Measurements from ENCODE around the gene ZFTA.

DNA sequence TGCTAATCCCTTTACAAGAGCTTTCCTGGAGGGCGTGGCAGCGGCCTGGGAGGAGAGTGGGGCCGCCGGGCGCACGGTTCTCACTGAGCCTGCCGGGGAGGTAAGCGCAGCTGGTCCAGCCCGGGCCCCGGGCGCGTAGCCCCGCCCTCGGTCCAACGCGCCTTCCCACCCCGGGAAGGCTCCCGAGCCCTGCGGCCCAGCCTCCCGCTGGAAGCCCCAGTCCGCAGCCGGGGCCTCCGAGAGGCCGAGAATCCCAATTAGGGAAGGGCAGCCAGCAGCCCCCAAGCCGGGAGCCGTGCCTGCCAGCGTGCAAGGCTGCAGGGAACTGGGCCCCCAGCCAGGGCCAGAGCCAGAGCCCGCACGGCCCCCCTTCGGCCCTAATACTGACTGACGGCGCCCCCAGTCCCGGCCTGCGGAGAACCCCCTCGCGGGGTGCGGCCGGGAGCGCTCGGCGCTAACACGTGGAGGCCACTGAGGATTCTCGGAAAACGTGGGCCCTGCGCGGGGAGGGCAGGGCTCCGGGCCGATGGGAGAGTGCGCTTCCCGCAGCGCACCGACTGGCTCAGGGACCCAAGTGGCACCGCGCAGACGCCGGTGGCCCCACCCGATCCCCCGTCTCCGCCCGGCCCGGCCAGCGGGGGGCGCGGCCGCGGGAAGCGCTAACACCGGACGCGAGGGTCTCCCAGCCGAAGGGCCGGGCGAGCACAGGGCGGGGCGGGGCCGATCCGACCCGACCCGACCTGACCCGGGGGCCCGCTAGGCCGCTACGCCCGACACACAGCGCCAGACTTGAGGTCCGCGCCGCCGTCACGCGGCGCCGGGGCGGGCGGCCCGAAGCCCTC is 5.7 kb downstream of the ZFTA start:
- TF ChIP-seq, protein P1, sequence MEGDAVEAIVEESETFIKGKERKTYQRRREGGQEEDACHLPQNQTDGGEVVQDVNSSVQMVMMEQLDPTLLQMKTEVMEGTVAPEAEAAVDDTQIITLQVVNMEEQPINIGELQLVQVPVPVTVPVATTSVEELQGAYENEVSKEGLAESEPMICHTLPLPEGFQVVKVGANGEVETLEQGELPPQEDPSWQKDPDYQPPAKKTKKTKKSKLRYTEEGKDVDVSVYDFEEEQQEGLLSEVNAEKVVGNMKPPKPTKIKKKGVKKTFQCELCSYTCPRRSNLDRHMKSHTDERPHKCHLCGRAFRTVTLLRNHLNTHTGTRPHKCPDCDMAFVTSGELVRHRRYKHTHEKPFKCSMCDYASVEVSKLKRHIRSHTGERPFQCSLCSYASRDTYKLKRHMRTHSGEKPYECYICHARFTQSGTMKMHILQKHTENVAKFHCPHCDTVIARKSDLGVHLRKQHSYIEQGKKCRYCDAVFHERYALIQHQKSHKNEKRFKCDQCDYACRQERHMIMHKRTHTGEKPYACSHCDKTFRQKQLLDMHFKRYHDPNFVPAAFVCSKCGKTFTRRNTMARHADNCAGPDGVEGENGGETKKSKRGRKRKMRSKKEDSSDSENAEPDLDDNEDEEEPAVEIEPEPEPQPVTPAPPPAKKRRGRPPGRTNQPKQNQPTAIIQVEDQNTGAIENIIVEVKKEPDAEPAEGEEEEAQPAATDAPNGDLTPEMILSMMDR (IDR thresholded peaks at IDR 0.05), result peak in 2 of 6 experiments; percentile 13 to 27
- TF ChIP-seq POLR2A (IDR thresholded peaks at IDR 0.05), result peak in 1 of 2 donors; percentile 20
